NOMO-1 treated with dmso at 0.1 percent for 144 hours (cell line): ENCODE measurements around the gene PKNOX2.

Source experiments
- DNase-seq: peaks from one replicate; lab custom pipeline; 2025; ENCODE audit not compliant: unreplicated experiment; lab: John Stamatoyannopoulos, UW

The PKNOX2 gene

DNA sequence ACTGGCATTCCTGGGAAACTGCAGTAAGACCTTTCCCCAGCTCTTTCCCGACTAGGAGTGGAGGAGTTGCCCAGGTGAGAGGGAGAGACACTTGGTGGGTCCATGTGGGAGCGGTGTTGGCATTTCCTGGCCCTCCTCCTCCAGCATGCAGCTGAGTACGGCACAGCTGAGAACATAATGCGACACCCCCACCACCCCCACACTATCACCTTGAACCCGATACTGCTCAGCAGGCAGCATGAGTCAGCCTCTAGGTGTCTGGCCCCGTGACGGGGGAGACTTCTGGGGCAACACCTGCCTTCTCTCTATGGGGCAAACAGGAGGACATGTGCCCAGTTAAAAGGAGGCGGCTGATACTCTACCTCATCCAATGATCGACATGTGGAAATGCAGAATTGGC, 64.4 kb downstream of the PKNOX2 start:
- DNase-seq, result no peak

DNA sequence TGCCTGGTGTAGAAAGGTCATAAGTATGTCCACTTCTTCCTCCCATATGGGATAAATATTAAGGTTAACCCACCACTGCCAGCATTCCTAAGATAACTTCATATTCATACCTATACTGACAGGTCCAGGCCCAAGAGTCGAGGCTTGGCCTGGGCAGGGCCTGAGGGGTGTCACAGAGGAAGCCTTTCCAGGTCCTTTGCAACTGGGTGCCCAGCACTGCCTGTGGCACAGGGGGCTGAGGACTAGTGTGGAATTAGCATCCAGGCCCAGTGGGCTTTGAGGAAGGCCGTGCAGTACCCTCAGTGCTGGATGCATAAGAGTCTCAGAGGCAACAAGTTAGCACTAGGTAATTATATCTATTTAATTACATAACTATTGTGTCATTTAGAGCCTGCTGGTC, 65.4 kb downstream of the PKNOX2 start:
- DNase-seq, result no peak

DNA sequence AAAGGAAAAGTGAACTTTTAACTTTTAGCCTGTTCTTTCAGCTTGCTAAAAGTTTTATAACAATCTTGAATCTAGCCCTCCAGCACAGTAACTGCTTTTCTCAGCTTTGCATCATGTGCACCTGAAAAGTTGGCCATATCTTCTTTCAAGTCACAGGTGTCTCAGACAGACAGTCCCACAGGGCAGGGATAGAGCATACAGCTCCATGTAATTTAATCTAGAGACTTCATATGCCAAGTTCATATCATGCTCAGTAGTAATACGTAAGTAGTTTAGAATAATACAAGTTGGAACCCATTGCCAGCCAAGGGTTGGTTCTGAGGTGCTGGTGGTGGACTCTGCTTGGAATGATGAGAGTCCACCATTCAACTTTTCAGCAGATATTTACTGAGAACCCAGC, 68.6 kb downstream of the PKNOX2 start:
- DNase-seq, result no peak

DNA sequence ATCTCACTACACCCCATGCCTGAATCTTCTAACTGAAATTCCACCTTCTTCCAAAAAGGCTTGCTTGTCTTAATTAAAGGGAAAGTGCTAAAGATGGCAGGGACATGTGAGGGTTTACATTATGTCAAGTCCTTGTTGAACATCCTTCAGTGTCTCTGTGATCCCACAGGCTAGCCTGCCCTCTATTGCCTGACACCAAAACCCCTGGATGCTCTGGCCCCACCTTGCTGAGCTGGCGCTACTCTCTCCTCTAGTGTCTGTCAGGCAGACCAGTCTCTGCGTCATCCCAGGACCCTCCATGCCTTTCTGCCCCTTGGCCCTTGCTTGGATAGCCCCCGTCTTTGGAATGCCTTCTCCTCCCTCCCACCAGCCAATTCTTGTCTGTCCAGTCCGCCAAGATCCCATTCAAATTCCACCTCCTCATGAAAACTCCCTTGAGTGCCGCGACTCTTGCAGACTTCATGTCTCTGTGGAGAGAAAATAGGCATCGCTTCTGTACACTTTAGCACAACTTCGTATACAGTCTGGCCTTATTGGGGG, 69.3 kb downstream of the PKNOX2 start:
- no peak for DNase-seq

DNA sequence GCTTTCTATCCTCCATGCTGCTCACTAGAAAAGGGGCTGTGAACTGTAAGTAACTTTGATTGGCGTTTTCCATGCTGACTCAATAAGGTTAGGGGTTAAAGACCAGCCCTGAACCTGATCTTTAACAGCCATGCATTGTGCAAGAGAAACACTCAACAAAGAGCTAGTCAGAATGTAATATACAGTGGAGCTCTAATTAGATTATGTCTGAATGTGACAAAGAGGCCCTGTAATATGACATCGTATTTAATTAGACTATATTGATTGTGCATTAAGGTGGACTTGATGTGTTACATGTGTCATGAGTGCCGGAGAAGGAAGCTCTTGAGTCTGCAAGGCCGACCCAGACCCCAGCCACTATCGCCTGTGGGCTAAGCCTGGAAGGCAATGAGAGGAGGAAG, 70.5 kb downstream of the PKNOX2 start:
- peak; percentile 54 for DNase-seq

DNA sequence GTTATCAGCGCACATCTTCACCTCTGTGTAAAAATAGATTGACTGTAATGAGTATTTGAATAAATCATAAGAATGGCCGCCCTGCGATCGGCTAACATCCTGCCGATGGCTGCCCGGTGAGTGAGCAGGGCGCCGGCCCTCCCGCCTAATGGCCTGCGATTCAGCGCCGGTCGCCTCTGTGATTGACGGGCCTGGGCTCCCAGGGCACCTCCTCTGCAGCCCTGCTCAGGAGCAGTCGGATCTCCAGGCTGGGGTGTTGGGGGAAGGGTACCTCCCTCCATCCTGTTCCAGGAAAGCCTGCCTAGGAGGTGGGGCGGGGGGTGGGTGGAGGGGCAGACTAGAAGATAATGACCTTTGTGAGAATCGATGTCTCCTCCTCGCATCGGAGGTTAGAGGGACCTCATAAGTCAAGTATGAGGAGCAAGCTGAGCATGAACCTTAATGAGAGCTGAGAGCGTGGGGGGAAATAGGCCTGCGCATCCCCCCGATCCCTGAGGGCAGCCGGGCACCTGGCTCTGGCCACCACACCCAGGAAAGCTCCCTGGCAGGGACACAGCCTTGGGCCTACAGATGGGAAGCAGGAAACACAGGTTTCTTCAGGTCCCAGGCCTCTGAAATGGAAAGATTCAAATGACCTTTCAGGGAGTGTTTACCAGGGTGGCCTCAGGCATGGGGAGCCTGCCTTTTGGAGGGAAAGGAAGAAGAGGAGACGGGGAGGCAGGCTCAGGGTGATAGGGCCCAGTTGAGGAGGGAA, 71.7 kb downstream of the PKNOX2 start:
- no peak for DNase-seq

DNA sequence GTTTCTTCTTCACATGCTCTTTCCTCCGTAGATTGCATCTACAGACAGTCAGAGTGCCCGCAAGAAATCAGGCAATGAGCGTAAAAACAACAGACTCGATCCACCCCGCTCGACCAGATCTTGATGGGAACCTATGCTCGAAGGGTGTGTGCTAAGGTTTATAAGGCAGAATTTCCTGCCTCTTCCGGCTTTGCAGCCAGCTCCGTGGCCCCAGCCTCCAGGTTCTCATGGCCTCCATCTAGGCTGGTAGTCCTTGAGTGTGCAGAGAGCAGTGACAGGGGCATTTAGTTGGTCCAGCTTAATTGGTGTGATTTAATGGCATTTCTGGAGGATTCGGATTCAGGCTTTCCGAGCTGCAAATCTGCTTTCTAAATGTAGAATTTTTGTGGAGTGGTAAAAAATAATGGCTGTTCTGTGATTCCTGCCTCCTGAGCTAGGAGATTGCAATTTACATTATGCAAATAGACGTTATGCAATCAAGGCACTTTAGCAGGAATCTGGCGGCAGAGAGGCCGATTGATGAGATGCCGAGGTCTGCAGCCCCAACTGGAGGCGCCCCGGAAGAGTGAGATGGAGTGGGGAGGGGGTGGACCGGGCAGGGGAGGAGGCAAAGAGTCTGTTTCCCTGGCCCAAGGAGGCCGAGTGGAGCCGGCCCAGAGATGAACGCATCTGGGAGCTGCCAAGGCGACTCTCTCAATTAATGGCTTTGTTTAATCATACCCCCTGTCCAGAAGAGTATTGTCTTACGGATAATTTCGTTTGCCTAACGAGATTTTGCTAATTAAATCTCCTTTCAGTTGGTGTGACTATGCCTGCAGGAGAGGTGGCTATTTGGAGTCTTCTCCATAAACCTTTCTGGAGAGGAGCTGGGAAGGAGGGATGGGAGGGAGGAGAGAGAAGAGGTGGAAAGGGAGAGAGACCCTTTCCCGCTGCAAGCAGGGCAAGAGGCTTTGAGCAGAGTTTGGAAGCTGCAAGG, 75.3 kb downstream of the PKNOX2 start:
- DNase-seq, result no peak

DNA sequence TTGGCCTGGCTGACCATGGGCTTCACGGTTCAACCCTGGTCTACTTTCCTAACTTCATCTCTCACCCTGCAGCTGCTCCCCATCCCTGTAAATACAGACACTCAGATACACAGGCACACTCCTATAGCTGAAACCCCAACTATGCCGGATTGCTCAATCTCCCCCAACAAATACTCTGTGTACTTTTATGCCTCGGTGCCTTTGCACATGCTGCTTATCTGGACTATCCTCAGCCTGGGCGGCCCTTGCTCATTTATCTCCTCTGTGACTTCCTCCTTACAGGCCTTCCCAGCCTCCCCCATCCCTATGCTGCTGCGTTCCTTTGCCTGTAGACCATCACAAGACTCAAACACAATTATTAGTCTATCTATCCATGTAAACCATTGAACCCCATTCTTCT, 76.6 kb downstream of the PKNOX2 start:
- no peak for DNase-seq

DNA sequence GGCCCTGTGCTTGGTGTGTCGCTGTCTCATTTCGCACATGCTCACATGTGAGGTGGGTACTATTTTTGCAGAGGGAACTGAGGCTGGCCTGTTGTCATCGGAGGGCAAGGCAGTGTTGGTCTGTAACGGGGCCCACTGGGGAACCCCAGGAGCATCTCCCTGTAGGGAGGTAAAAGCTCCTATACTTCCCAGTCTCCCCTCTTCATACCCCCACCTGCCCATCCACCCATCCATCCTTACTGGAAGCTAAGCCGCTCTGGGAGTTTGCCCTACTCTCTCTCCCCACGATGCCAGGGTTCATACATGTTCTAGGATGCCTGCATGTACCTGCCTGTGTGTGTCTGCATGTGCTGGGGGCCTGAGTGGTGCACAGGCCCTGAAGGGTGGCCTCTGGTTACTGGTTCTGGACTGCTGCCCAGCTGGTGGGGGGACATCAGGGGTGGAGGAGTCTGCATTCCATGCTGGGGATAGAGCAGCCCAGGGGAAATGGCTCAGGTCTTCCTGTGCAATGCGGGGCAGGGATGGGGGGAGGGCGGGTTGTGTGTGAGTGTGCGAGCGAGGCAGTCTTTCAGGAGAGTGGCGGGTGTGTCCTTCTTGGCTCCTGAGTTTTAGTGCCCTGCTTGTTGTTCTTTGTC, 77.7 kb downstream of the PKNOX2 start:
- no peak for DNase-seq

DNA sequence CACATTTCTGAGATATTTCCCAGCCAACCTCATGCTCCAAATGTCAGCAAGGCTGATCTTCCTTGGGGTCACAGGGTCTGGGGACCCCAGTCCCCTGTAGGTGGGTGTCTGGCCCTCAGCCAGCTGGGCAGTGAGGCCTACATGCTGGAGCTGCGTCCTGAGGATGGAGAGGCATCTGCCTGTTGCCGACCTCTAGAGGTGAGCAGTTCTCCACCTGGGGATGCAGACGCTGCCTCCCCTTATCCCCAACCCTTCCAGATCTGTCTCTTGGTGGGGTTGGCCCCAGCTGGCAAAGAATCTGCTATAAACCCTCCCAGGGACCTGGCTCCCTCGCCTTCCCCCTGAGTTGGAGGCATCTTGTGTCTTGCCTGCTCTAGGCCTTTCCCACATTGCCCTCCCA, 79.6 kb downstream of the PKNOX2 start:
- no peak for DNase-seq

DNA sequence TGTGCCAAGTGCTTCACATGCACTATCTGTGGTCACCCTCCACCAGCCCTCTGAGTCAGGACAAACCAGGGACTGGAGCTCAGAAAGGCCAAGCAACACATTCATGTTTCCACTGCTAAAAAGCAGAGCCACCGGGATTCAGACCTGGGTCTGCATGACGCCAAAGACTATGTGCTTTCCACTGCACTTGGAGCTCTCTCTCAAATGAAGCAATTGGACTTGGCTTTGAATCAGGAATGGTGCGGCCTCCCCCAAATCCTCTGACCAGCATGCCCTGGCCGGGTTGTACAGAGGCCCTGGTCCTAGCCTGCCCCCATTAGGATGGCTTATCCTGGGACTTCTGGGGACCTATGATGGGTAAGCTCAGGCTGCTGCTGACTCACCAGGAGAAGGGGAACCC, 80.7 kb downstream of the PKNOX2 start:
- no peak for DNase-seq

DNA sequence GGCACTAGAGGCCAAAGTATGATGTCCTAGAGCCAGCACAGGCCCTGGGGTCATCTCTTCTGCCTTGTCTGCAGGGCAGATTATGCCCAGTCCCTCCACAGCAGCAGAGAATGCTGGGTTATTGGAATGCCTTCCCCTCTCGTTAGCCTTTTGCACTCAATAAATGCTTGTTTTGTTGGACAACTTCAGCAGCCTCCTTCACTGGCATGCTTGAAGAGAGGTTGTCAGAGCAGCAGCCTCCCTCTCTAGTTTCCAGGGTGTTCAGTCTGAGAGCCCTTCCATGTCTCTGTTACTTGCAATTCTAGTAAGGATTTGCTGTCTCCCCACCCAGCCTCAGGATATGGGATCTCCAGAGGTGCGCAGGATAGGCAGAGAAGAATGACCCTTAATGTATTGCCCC, 82.9 kb downstream of the PKNOX2 start:
- DNase-seq, result no peak

DNA sequence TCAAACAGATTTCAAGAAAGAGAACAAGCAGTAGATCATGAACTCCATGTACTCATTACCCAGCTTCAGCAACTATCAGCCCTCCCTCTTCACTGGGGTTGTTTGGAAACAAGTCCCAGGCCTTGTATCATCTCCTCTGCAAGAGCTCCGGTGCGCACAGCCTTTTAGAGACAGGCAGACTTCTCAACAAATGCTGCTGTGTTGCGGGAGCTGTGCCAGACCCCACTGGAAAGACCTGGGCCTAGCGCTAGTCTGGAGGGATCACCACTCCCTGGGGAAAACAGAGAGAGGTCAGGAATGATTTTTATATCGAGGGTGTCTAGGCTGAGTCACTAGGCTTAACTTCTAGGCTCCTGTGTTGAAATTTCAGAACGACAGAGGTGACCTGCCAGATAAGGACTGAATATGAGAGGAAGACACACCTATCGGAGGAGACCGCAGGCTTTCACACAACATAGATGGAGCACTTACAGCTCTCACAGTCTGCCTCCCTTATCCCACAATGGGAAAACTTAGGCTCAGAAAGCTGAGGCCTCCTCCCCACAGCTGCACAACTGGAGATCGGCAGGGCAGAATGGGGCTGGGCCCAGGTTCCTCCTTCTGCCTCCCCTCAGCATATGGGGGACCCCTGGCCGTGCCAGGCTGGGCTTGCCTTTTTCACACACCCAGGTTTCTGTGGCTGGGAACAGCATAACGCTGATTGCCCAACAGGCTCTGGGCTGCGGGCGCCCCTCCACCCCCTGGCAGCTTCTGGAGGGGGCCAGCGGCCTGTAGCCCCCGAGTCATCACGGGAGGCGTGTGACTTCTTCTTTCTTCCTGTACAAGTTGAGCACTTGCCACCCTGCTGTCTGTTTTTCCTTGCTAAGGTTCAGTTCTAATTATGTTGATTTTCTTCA, 86.0 kb downstream of the PKNOX2 start:
- DNase-seq, result no peak

DNA sequence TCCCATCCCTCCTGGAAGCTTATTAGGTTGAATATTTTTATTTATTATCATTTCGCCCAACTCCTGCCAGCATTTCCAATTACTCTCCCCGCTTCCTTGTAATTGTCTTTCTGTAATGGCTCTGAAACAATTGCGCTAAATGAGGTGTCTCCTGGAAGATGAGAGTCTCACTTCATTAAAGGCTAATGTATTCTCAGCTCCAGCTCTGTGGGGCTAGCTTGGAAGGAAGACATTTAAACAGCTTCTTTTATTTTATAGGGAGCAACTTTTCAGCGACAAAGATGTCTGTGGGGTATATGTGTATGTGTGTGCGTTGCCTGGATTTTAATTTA, 86.6 kb downstream of the PKNOX2 start:
- no peak for DNase-seq

DNA sequence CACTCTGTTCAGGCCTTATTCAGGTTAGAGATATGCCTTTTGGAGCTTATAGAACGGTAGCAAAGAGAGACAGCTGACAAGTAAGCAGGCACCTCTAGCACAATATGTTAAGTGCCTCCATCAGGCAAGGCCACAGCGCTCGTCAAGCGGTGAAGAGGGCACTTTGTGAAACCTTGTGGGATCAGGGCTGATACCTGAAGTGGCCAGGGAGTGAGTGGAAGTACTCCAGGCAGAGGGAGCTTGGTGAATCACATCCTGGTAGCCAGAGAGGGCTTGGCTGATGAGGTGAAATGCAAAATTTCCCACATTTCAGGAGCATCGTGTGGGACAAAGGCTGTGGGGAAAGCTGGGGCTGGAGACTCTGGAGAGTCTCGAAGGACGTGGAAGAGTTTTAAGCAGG, 87.4 kb downstream of the PKNOX2 start:
- no peak for DNase-seq

DNA sequence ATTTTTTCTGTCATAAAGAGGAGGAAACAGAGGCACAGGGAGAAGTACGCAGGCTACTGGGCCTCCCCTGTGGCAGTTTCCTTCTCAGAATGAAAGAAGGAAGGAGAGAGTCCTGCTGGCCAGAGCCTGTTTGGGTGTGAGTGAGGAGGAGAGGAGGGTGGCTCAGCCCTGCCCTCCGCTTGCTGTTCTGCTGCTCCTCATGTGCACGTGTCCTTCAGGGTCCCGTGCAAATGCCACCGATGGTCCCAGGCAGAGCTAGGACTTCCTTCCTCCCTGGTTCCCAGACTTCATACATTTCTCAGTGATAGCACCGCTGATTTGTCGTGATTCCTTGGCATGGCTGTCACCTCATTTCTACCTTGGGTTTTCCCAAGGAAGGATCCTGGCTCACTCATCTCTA, 88.7 kb downstream of the PKNOX2 start:
- no peak for DNase-seq

DNA sequence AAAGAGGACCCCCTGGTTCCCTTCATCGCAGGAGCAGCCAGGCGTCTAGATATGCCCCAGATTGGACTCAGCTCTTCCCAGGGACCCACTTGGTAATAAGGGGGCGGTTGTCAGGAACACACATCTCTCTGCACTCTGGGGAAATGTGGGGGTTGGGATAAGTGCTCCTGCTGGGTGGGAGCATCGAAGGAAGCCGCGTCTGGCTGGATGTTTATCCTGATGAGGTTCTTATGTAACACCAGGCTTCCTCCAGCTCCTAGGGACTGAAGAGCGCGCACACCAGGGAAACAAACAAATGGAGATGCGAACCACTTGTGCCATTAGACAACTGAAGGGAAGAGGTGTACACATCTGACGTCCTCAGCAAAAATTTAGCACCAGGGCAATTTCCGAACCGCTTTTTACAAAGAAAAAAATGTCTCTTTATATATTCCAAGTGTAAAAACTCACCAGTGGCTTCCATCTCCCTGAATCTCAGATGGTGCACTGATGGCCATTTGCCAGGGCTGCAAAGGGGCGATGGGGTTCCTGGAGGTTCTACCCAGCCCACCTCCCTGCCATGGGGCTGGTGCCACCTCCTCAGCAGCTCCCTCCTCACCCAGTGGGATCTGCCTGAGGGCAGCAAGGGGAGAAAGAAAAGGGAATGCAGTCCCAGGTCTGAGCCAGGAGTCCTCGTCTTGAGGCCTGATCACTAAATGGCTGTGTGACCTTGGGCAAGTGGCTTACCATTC, 89.4 kb downstream of the PKNOX2 start:
- no peak for DNase-seq

DNA sequence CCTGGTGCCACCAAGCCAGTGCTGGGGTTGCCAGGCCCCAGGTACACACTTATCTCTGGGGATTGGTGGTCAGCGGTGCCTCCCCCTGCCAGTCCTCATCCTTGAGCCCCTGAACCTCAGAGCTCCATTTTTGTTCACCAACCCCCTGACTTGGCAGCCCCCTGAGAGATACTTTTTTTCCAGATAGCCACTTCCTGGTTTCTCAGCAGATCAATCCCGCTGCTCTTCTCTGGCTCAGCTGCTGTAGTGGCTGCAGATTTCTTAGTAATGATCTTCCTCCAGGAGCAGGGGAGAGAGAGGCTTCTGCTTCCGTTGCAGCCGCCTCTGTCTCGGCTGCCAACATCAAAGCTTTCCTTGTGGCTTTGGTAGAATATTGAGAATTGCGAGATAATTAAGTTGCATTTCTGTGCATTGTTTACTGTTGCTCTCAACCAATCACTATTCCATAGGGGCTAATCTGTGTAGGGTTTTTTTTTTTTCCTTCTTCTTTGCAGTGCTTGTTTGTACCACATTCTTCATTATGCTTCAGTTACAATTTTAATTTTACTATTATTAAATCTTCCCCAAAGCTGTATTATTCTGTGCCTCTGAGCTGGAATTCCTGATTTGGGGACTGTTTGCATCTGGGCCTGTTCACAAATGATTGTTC, 92.1 kb downstream of the PKNOX2 start:
- no peak for DNase-seq

DNA sequence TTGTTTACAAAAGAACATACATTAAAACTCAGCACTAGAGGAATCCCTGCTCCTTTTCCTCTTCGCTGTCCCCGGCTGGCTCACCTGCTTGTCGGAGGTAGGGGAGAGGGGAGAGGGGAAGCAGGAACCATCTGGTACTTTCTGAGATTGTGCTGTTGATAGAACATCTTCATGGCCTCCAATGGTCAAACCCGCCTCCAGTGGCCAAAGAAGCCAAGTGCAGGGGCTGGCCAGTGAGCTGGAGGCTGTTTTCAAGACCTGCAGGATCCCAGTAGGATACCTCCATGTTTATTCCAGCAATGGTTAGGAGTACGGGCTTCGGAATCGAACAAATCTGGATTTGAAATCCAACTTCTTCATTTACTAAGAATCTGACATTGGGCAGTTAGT, 92.6 kb downstream of the PKNOX2 start:
- DNase-seq, result no peak

DNA sequence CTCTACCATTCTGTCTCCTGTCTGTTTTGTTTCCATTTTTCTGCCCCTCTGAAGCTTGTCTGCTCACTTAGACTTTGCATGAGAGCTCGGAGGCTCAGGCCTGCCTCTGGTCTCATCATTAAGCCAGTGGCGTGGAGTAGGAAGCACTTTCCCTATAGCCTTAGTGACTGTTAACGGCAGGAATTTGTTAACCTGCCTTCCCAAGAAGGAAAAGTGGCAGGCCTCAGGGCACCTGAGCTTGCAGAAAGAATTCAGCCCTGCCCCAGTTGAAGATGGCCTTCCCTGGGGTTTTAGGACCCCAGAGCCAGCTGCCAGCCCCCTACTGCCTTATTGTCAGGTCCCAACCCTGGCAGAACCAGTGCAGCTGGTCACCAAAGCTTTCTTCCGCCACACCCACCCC, 93.2 kb downstream of the PKNOX2 start:
- DNase-seq, result no peak
